ENCODE measurements around the gene RASGRP4.
"Not testable (repeated sequence)": the region's sequence is repeated elsewhere in the genome, so short reads cannot be mapped to it uniquely, and the experiment has no call there.

The RASGRP4 gene

DNA sequence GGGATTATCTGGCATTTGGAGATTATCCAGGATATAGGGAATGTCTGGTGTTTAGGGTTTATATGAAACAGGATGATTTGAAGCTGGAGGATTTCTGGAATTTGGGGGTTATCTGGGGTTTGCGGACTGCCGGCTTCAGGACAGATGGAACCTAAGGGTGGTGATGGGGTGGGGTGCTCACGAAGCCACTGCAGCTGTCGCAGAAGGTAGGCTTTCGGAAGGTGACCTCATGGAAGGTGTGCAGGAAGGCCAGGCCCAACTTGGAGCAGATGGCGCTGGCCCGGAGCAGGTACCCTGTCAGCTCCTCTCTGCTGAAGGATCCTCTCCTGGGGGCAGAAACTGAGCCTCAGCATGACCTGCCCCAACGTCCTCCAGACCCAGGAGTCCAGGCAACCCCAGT is 13.5 kb downstream of the RASGRP4 start:
- Histone ChIP-seq H3K27ac (ENCODE audit: low read depth, low read length, poor library complexity, severe bottlenecking) (no peak overlapping the region), H3F3A (ENCODE audit: insufficient read depth, low read length) (no peaks in the 10 kb centered on the region), H2AFZ (ENCODE audit: low read length) (no peak overlapping the region), H3K9me2 (ENCODE audit: low read depth, low read length) (no peaks in the 10 kb centered on the region), H3K4me1 (ENCODE audit: insufficient read depth, low read length, severe bottlenecking) (peaks cover 3% of the 10 kb centered on the region), H3K9ac (ENCODE audit: low read length) (no peak overlapping the region), H3K79me2 (ENCODE audit: insufficient read depth, low read length) (no peaks in the 10 kb centered on the region), H3K27me3 (ENCODE audit: insufficient read depth, low read length) (no peaks in the 10 kb centered on the region; the same call in 1 of the 2 replicates), H4K20me1 (ENCODE audit: insufficient read depth, low read length) (no peaks in the 10 kb centered on the region), H3K9me3 (ENCODE audit: low read length) (no peaks in the 10 kb centered on the region), H3K4me3 (ENCODE audit: low read depth, low read length, poor library complexity, severe bottlenecking) (no peak overlapping the region), H3K36me3 (ENCODE audit: insufficient read depth, low read length) (no peaks in the 10 kb centered on the region), H3K4me2 (ENCODE audit: low read length) (no peak overlapping the region)
- no peak for TF ChIP-seq EZH2 (IDR thresholded peaks at IDR 0.05; ENCODE audit: borderline replicate concordance, low read length)
- TF ChIP-seq, protein P1, sequence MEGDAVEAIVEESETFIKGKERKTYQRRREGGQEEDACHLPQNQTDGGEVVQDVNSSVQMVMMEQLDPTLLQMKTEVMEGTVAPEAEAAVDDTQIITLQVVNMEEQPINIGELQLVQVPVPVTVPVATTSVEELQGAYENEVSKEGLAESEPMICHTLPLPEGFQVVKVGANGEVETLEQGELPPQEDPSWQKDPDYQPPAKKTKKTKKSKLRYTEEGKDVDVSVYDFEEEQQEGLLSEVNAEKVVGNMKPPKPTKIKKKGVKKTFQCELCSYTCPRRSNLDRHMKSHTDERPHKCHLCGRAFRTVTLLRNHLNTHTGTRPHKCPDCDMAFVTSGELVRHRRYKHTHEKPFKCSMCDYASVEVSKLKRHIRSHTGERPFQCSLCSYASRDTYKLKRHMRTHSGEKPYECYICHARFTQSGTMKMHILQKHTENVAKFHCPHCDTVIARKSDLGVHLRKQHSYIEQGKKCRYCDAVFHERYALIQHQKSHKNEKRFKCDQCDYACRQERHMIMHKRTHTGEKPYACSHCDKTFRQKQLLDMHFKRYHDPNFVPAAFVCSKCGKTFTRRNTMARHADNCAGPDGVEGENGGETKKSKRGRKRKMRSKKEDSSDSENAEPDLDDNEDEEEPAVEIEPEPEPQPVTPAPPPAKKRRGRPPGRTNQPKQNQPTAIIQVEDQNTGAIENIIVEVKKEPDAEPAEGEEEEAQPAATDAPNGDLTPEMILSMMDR (IDR thresholded peaks at IDR 0.05; ENCODE audit: low read length): no peak

DNA sequence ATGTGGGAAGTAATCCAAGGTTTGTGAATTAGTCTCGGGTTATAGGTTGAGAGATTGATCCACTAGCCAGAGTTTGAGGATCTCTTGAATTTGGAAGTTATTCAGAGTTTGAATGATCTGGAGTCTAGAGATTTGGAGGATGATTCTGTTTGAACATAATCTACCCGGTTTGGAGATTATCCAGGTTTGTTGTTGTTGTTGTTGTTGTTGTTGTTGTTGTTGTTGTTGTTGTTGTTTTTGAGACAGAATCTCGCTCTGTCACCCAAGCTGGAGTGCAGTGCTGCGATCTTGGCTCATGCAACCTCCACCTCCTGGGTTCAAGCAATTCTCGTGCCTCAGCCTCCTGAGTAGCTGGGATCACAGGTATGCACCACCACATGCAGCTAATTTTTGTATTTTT is 14.1 kb downstream of the RASGRP4 start:
- H3F3A ChIP-seq (ENCODE audit: insufficient read depth, low read length); H3K9me3 ChIP-seq (ENCODE audit: low read length); H3K36me3 ChIP-seq (ENCODE audit: insufficient read depth, low read length); H2AFZ ChIP-seq (ENCODE audit: low read length); H4K20me1 ChIP-seq (ENCODE audit: insufficient read depth, low read length); H3K79me2 ChIP-seq (ENCODE audit: insufficient read depth, low read length); H3K4me1 ChIP-seq (ENCODE audit: insufficient read depth, low read length, severe bottlenecking); H3K27me3 ChIP-seq (ENCODE audit: insufficient read depth, low read length); H3K27ac ChIP-seq (ENCODE audit: low read depth, low read length, poor library complexity, severe bottlenecking); H3K4me2 ChIP-seq (ENCODE audit: low read length); H3K9me2 ChIP-seq (ENCODE audit: low read depth, low read length); H3K4me3 ChIP-seq (ENCODE audit: low read depth, low read length, poor library complexity, severe bottlenecking); H3K9ac ChIP-seq (ENCODE audit: low read length): not testable (repeated sequence)

DNA sequence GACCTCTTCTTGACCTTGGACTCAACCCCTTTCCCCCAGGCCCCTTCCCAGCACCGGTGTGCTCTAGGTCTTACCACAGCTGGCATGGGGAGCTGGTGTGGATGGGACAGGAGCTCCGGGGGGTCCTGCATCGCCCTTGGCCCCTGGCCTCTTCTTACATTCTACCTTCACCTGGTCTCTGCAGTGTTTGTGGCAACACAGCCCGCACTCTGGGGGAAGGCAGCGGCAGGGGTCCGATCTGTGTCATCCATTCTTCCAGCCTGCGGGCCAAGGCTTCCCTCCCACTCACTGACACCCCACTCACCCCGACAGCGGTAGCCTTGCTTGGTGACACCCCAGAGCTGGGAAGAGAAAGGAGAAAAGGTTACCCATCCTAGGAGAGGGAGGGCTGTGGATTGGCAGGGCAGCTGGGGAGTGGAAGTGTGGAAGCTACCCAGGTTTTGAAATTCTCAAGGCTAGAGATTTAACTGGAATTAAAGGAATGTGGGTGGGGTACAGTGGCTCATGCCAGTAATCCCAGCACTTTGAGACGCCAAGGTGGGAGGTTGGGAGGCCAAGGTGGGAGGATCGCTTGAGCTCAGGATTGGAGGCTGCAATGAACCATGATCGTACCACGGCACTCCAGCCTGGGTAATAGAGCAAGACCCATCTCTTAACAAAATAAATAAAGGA is 14.8 kb downstream of the RASGRP4 start:
- no peaks in the 10 kb centered on the region; the same call in 1 of the 2 replicates for H3K27me3 ChIP-seq (ENCODE audit: insufficient read depth, low read length)
- H3F3A ChIP-seq (ENCODE audit: insufficient read depth, low read length): no peaks in the 10 kb centered on the region
- no peak overlapping the region for H3K9ac ChIP-seq (ENCODE audit: low read length)
- no peak overlapping the region for H3K27ac ChIP-seq (ENCODE audit: low read depth, low read length, poor library complexity, severe bottlenecking)
- no peaks in the 10 kb centered on the region for H4K20me1 ChIP-seq (ENCODE audit: insufficient read depth, low read length)
- no peaks in the 10 kb centered on the region for H3K9me3 ChIP-seq (ENCODE audit: low read length)
- no peaks in the 10 kb centered on the region for H3K79me2 ChIP-seq (ENCODE audit: insufficient read depth, low read length)
- no peaks in the 10 kb centered on the region for H3K4me1 ChIP-seq (ENCODE audit: insufficient read depth, low read length, severe bottlenecking)
- TF ChIP-seq, protein P1 (IDR thresholded peaks at IDR 0.05; ENCODE audit: low read length): no peak
- TF ChIP-seq EZH2 (IDR thresholded peaks at IDR 0.05; ENCODE audit: borderline replicate concordance, low read length): no peak
- H3K36me3 ChIP-seq (ENCODE audit: insufficient read depth, low read length): no peaks in the 10 kb centered on the region; the same call in 1 of the 2 replicates
- no peak overlapping the region for H3K4me3 ChIP-seq (ENCODE audit: low read depth, low read length, poor library complexity, severe bottlenecking)
- no peaks in the 10 kb centered on the region for H3K9me2 ChIP-seq (ENCODE audit: low read depth, low read length)
- no peak overlapping the region for H3K4me2 ChIP-seq (ENCODE audit: low read length)
- no peak overlapping the region for H2AFZ ChIP-seq (ENCODE audit: low read length)

DNA sequence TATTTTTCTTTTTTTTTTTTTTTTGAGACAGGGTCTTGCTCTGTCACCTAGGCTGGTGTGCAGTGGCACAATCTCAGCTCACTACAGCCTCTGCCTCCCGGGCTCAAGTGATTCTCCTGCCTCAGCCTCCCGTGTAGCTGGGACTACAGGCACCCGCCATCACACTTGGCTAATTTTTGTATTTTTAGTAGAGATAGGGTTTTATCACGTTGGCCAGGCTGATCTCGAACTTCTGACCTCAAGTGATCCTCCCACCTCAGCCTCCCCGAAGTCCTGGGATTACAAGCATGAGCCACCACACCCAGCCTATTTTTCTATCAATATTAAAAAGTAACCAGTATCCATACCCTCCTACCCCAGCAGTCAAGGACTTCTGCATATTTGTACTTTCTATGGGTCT is 15.6 kb downstream of the RASGRP4 start:
- H3K27me3 ChIP-seq (ENCODE audit: insufficient read depth, low read length); H3K79me2 ChIP-seq (ENCODE audit: insufficient read depth, low read length); H3F3A ChIP-seq (ENCODE audit: insufficient read depth, low read length); H3K4me3 ChIP-seq (ENCODE audit: low read depth, low read length, poor library complexity, severe bottlenecking); H3K36me3 ChIP-seq (ENCODE audit: insufficient read depth, low read length); H3K9me2 ChIP-seq (ENCODE audit: low read depth, low read length); H3K9ac ChIP-seq (ENCODE audit: low read length); H2AFZ ChIP-seq (ENCODE audit: low read length); H3K9me3 ChIP-seq (ENCODE audit: low read length); H3K27ac ChIP-seq (ENCODE audit: low read depth, low read length, poor library complexity, severe bottlenecking); H4K20me1 ChIP-seq (ENCODE audit: insufficient read depth, low read length); H3K4me1 ChIP-seq (ENCODE audit: insufficient read depth, low read length, severe bottlenecking); H3K4me2 ChIP-seq (ENCODE audit: low read length): not testable (repeated sequence)
